GM19452 (cell line): ENCODE data around the gene USP21.
A peak's percentile ranks its signal among the peaks of the same experiment; 100 is the strongest.

Experiments used
- ATAC-seq: cut with Tn5 transposase; IDR thresholded peaks from one replicate; pipeline ENCODE4 v1.9.1; 2021; ENCODE audit not compliant: unreplicated experiment

Gene USP21

DNA sequence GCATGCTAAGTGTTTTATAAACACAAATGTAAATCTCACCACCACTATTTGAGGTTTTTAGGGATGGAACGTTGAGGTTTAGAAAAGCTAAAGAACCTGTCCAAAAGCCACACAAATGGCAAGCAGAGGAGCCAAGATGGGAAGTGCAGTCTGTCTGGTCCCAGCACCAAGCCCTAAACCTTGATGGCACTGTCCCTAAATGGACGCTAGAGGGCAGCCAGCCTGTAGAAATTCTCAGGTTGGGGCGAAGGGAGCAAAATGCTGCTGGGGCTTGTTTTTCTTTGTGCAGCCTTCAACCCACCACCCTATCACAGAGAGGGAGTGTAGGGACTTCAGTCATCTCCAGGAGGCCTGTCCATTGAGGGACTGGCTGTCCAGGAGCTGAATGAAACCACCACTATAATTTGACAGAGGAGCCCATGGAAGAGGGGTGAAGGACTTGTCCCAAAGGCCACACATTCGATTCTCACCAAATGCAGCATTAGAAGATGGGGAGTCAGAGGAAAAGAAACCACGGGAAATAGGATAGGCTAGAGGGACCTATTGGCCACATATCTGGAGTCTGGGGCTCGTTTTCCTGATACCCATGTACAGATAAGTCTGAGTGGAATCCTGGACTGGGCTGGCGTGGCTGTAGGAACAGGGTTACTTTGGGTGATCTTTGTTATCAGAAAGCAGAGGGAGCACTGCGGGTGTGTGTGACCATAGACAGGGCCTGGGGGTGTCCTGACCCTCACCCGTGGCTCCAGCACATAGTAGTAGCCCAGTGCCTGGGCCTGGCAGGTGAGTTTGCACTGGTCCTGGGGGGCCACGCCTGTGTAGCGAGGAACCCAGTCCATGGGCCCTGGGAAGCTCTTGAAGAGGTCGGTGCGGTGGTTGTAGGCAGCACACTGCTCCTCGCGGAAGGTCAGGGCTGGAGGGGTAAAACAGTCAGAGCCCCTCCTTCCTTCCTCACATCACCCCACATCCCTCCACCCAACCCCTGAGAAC lies 33.5 kb downstream of the USP21 start:
- ATAC-seq: peak; percentile 57

DNA sequence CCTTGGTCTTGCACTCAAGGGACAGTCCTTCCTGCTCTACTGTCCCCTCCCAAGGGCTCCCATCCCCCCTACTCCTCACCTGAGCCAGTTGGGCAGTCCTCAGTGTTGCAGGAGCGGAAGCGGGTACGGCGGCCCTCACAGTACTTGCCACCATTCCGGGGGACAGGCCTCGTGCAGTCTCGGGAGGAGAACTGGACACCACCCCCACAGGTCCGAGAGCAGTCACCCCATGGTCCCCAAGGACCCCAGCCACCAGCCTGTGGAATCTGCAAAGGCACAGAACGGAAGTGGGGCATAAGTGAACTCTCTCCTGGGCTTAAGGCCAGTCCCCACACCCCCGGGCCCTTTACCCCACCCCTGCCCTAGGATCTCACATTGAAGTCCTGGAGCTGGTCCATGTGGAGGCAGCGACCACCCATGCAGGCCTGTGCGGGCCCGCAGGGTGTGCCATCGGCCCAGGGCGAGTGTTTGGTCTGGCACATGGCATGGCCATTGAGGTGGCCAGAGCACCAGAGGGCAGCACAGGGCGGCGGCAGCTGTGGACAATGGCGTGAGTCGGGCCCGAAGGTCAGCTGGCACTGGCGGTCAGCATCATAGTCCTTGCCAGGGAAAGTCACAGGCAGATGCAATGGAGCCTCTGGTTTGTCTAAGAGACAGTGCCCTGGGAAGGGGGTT lies 34.4 kb downstream of the USP21 start:
- no peak for ATAC-seq

DNA sequence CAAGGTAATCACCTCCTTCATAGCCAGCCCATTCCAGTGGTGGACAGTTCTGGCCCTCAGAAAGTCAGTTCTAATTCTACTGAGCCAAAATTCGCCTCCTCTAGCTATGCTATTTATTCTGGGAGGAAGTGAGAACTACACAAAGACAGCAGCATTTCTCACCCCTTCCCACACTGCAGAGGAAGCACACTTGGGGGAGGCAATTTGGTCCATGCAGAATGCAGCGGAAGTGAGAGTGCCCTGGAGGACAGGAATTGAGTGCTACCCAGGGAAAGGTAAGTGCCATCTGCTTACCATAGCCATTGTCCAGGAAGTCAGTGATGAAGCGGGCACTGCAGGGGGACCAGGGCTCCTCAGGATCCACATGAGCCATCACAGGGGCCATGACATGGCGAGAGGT lies 35.9 kb downstream of the USP21 start:
- ATAC-seq: no peak

DNA sequence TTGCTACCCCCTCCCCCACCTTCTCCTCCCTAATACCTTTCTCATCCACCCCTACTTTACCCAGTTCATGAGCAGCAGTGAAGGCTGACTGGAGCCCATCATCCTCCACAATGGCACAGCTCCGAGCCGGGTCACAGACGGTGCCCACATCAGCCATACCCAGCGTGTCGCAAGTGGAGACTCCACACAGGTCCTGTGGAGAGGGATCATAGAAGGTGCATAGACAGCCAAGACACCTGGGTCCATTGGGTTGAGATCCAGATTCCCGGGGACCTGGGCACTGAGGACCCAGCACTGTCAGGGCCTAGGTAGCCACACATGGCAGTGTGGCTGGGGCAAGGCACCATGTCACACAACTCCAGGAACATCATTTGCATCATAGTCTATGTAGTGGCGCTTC lies 36.8 kb downstream of the USP21 start:
- no peak for ATAC-seq

DNA sequence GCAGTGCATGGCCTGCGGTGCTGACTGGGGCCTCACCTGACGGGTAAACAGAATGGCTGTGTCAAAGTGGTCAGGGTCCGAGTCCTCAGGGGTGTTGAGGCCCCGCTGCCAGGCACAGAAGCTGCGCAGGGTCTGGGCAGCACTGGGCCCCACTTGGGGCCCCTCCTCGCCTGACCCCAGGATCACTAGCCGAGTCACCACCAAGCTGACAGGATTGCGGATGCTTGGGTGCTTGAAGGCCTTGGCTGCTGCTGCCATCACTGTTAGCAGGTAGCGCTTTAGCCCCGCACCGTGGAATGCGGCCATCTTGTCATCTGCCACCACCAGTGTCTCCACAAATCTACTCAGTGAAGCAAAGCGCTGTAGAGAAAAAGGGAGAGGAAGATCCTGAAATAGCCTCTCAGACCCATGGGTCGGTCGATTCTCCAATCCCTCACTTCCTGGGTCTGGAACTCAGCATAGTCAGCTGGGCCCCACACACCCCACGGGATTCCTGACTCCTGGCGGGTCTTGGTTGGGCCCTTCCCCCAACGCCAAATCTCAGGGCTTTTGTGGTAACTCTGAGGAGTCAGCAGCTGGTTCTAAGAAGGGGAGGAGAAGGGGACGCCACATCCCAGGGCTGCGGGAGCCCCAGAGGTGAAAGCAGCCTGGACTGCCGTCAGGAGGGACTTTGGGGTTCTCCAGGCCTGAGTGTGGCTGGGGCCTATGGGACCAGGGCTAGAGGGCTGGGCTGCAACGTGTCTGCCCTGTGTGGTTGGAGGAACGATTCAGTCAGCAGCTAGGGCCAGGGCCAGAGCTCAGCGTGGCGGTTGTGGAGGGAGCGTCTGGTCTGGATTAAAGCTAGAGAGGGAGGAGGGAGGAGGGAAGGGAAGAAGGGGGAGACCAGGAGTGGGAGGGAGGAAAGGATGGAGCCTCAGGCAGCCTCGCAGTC lies 37.5 kb downstream of the USP21 start:
- ATAC-seq: no peak

DNA sequence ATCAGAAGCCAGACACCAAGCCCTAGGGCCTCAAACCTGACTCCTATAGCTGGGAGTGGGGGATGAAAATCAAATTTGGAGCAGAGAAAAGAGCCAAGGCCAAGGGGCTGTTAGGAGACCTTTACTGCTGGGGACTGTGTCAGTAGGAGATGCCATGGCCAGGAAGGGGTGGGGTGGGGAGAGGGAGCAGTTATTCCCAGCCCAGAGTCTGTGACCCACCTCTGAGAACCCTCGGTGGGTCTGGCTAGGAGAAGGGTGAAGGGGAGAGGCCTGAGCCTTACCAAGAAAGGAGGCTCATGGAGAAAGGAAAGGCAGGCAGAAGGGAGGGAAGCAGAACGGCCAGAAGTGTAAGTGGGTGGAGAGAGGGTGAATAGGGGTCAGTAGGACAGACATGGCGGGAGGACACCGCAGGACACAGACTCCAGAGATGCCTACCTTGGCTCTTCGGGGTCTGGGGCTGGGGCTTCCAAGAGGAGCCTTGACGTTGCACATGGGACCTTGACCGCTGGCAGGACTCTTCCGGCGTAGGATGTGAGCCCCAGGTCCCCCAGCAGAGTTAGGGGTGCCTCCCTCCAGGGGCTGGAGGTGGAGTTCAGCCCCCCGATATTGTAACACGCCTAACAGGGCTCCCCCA lies 38.4 kb downstream of the USP21 start:
- ATAC-seq: no peak

DNA sequence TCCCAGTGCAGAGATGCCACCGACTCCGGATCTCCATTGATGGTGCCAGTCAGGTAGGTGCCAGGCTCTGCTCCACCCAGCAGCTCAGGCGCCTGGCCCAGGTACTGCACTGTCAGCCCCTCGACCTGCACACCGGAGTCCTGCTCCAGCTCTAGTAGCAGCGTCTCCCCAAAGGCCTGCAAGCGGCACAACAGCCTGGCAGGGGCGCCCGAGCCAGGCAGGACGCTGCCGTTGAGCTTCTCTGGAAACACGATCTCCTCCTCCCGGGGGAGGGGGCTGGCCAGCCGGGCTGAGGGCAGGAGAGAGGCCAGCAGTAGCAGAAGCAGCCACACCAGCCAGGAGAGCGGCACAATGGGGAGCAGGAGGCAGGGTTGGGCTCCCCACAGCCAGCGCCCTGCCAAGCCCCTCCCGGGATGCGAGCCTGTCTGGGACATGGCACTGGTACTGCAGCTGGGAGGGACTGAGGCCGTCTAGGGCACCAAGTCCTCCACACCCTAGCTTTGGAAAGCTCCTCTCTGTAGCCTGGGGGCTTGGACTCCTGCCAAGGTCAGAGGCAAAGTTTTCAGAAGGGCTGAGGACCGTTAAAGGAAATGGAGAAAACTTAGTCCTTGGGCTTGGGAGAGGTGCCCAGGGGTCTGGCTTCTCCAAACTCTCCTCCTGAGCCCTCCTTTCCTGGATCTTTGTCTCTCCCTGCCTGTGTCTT lies 39.0 kb downstream of the USP21 start:
- no peak for ATAC-seq

DNA sequence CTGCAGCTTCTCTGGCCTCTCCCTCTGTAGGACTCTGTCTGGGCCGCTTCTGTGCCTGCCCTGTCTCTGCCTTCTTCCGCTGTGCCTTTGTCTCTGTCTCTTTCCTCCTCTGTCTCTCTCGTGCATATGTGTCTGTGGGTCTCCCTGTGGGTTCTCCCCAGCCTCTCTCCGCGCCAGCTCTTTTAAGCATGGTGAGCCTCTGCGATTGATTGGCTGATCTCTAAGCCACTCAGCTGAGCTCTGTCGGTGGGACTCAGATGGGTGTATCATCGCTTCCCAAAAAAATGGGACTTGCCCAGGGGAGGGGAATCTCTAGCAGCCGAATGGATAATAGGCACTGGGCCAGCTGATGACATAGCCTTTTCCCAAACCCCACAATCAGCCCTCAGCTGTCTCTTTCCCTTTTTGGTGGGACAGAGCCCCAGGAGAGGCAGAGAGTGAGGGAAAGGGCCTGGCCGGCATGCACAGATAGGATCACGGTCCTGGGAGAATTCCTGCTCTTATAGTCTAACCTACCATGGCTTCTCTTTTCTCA lies 39.7 kb downstream of the USP21 start, which contains the start of gene ADAMTS4:
TSS of gene ADAMTS4 (minus strand) at position 158 of the 535 bp plus-strand sequence. CDS start 427 bp downstream, outside the sequence.
- no peak for ATAC-seq

DNA sequence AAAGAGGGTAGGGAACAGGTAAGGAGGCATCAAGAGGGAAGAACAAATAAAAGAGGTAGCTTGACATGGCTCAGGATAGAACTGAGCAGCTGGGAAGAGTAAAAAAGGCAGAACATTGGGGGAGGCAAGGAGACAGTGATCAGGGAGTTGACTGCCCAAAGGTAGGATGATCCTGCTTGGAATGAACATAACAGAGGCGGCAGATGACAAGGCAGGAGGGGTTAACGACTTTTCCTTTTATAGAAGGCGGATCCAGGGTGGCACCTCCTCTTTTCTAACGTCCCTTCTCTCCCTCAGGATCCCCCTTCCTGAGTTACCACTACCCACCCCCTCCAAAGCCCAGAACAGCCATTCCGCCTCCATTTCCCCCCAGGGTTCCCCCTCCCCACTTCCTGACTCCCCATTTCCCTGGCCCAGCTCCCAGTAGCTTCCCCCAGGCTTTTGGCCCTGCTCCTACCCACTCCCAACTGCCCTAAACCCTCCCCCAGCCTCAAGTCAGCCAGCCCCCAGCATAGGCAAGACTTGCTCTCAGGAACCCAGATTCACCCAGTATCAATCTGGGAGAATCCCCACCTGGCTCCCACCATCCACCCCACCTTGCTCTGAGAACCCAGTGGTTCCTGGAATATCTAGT lies 40.3 kb downstream of the USP21 start:
- ATAC-seq: no peak

DNA sequence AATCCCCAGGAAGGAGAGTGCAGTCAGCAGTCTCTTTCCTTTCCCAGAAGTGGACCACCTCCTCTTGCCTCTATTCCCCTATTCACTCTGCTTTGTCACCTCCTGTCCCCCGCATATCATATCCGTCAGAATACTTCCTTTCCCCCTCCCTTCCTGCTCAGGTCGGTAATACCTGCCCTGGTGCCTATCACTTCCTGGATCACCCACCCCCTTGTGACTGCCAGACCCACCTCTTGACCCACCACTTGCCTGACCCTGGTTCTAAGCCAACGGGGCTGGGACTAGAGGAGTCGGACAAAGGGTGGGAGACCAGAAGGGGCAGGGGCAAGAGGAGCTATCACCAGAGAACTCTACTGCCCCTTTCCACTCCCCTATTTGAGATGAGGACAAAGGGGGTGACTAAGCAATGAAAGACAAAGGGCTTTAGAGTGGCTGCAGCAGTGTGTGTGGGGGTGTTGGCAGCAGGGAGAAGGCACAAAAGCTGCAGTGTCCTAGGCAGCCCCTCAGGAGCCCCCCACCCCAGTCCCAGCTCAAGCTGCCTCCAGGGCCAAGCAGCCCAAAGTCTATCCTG lies 41.2 kb downstream of the USP21 start:
- ATAC-seq: no peak

DNA sequence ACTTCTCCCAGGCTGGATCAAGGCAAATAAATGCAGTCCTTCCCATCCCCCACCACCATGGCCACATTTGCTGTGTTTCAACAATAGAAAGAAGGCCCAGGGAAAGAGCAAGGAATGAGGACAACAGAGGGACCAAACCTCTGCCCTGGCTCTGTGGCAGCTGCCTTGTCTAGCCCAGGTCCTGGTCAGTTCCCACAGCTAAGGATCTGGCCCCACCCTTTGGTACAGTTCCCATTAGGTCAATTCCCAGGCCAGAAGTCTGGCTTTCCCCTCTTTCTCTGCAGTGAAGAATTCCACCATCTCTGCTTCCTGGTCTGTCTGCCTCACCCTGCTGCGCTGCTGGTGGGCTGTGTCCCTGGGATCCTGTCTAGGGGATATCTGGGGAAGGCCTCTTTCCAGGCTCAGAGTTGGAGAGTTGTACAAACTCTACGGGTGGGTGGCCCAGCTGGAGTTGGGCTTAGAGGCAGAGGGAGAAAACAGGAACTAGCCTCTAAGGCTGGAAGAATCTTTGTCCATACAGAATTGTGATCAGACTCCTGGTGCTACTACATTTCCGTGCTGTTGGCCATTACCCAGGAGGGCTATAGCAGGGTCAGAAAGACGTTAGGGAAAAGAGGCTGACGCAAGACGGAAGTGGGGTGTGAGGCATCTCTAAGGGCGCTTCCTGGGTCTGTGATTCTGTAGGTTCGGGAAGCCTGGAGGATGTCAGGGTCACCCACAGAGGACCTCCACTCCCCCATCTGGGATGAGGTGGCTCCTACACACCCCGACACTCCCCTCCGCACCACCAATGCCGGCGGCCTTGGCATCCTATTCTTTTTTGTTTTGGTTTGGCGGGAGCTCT lies 41.9 kb downstream of the USP21 start:
- ATAC-seq: no peak

DNA sequence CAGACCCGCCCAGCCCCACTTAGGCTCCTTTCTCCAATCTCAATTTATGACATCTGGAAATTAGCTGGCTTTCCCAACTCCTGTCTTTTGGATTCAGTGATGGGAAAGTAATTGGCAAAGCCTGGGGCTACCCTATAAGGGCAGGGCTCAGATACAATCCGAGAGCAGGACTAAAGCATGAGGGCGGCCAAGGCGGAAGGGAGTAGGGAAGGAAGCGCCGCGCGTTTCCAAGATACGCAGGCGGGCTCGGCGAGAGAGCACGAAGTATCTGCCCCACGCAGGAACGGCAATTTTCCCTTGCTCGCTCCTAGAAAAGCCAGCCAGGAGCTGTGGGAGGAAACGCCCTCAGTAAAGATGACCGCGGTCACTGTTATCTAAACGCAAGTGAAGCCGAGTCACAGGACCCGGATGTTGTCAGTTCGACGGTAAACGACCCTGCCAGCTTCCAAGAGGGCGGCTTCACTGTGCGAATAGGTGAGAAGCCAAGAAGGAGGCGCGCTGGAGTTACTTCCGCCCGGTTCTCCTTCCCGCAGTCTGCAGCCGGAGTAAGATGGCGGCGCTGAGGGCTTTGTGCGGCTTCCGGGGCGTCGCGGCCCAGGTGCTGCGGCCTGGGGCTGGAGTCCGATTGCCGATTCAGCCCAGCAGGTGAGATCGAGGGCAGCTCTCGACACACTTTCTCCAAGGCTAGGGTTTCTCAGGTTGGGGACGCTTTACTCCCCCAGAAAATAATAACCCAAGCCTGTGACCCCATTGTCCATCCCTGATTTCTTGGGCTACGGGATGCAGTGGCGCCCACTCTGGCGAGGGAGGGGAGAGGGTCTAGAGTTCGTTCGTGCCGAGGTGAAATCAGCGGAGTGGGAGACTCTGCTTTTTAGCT lies 42.8 kb downstream of the USP21 start, which contains the start of gene NDUFS2:
TSS of gene NDUFS2 (plus strand) at position 532 of the 877 bp plus-strand sequence. CDS start at position 551, 19 bp downstream.
- ATAC-seq: peak; percentile 97

DNA sequence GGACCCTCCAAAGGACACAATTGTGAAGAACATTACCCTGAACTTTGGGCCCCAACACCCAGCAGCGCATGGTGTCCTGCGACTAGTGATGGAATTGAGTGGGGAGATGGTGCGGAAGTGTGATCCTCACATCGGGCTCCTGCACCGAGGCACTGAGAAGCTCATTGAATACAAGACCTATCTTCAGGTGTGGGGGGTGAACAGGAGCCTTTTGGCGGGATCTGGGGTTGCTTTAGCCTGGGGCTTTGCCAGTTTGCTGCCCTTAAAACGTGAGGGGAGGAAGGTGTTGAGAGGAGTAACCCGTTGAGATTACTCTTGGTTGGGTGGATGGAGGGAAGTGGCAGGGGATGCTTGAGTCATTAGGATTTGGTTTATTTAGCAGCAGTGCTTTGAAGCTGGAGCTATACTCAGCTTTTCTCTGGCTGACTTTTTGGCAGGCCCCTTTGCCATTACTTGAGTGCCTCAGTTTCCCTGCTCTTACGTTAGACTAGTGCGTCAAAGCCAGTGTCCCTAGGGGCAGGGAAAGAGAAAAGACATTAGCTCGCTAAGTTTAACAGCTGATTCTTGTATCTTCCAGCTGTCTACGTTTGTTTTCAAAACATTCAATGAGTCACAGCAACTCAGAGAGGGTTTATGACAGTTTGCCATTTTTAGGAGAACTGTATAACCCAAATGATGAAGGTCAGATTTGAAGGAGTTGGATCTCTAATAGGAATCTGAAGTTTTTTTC lies 47.3 kb downstream of the USP21 start:
- ATAC-seq: no peak

DNA sequence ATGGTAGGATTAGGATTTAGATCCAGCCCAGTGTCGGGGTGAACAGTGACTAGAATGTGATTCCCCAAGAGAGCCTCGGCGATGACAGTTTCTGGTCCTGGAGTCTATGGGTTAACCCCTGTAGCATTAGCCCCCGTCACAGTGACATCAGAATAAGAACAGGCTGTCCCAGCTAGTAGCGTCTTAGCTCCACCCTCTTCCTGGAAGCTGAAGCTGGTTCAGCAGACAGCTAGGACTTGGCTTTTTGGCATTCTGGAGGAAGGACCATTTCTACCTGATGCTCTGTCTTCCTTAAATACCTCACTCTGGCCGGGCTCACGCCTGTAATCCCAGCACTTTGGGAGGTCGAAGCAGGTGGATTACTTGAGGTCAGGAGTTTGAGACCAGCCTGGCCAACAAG lies 47.9 kb downstream of the USP21 start:
- no peak for ATAC-seq

DNA sequence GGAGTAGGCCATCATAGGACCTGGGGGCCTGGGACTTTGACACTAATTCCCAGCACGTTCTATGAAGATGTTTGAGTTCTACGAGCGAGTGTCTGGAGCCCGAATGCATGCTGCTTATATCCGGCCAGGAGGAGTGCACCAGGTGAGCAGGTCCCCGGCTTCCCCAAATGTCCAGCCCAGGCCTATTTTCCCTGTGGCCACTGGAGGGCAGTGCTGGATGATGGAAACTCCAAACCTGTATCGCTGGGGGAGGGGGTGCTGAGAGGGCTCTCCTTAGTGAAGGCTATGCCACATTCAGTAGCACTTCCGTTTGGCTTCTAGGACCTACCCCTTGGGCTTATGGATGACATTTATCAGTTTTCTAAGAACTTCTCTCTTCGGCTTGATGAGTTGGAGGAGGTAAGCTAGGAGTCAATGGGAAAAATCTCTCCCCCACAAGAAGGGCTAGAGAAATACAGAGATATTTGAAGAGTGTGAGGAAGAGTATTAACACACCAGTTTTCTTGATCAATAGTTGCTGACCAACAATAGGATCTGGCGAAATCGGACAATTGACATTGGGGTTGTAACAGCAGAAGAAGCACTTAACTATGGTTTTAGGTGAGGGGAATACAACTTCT lies 50.6 kb downstream of the USP21 start:
- no peak for ATAC-seq

DNA sequence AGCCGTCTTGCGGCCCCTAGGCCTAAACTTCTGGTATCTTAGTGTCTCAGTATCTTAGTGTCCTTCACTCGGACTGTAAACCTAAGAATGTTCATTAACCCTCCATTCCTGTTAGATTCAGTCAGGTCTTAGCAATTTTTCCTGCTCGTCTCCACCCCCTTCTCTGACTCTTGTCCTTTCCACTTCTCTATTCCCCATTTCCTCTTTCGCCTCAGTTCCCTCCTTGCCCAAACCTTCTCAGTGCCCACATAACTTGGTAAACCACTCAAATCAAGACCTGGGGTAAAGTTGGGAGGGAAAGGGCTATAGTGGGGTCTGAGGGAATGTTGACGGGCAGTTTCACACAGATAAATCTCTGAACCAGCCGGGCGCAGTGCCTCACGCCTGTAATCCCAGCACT lies 55.1 kb downstream of the USP21 start:
- no peak for ATAC-seq
